Left forelimb (tissue), 1 donor: ENCODE data around the gene EHD4.

Source experiments
- DNase-seq: peaks from one replicate; pipeline ENCODE4 v3.0.0-alpha.2; 2018; ENCODE audit warnings: low spot score

The EHD4 gene

DNA sequence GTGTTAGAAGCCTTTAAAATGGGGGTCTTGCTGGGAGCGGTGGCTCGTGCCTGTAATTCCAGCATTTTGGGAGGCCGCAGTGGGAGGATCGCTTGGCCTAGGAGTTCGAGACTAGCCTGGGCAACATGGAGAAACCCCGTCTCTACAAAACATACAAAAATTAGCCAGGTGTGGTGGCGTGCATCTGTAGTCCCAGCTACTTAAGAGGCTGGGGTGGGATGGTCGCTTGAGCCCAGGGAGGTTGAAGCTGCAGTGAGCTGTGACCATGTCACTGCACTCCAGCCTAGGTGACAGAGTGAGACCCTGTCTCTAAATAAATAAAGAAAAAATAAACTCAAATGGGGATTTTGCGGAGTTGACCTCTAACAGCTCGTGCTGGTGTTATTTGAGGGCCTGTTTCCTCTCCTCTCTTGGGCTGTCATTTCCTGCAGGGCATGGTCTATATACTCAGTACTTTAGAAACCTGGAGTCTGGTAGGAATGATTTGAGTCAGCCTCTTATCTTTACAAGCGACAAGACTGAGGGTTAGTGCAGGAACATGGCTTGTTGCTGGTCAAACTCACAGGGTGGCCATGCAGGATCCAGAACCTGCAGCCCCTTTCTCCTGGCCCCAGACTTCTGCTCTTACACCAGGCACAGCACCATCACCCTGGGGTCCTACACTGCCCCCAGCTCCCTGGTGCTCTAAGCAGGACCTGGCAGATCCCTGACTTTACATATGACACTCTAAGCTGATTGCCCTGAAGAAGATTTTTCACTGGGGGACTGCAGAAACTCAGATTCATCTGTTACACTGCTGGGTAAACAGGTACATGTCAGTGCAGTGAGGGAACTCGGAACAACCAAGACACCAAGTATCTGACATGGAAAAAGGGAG is 15.1 kb downstream of the EHD4 start:
- no peak for DNase-seq

DNA sequence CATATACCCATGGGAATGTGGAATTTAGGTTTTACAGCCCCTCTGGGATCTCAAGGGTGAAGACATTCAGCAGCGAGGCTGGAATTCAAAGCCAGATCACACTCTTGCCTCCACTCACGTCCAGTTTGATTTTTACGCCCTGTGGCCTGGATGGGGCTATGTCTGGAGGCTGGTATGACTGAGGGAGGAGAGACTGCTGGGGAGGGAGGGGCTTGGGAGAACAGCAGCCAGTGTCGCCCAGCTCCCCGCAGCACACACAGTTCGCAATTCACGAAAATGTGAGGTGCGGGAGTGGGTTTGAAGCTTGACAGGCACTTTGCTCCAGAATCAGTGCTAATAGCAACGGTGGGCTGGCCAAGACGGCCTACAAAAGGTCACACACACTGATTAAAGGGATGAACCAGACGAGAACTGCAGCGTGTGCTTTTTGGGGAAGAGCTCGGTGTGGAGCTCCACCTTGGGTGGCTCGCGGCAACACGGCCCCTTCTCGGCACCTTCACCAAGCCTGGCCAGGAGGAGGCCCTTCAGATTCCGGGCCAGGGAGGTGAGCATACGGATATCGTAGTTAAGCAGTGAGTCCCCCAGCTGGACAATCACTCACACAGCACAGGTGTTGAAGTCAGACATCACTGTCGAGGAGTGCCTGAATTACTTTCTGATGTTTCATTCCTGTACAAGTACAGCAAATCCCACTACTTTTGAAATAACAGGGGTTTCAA is 16.4 kb downstream of the EHD4 start:
- DNase-seq: no peak

DNA sequence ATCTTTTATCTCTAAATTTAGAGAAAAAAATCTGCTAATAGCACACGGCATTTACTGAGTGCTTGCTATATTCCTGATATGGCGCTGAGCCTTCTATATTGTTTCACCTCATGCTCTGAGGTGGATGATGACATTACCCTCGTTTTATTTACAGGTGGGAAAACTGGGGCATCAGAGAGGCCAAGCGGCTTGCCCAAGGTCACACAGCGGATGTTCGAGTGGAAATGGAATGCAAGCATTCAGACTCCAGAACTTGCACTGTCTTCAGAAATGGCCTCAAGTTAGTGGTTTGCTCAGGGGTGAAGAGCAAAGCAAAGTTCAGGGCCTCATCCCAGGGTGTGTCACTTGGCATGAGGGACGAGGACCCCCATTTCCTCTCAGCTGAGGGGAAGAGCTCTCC is 17.3 kb downstream of the EHD4 start:
- DNase-seq: no peak

DNA sequence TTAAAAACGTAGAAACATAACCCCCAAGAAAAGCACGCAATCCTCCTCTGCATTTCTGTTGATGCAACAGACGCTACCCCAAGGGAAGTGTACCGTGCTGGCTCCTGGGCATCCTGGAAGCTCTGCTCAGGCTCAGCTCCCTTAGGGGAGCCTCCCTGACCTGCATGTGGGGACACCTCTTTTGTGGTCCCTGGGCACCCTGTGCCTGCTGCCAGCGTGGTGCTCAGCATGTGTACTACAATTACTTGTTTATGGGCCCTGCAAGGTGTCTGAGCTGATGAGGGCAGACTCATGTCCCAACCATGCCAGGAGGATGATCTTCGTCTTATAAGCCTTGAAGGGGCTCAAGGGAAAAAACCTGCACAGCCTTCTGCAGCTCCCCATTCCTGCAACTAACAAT is 18.3 kb downstream of the EHD4 start:
- DNase-seq: no peak

GRCh38 chr15:41952013-41952563 is 20.3 kb downstream of the EHD4 start:
- DNase-seq: no peak

- no peak for DNase-seq
Observed at GRCh38 chr15:41951571-41951970, 20.8 kb downstream of the EHD4 start.

GRCh38 chr15:41950489-41950888 is 21.9 kb downstream of the EHD4 start:
- DNase-seq: no peak

DNA sequence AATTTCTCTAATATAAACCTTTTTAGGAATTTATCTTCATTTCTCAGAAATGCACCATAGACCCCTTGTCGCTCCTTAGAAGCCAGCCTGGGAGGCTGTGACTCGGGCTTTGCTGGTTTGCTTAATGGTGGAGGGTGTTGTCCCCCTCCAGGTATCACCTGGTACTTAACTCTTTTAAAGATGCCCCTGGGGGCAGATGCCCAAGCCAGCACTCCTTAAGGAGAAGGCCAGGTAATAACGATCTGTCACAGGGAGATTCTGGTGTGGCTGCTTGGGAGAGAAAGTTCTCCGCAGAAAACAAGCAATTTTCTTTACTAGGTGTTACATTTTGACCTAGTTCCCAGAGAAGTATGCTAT is 22.3 kb downstream of the EHD4 start:
- no peak for DNase-seq

DNA sequence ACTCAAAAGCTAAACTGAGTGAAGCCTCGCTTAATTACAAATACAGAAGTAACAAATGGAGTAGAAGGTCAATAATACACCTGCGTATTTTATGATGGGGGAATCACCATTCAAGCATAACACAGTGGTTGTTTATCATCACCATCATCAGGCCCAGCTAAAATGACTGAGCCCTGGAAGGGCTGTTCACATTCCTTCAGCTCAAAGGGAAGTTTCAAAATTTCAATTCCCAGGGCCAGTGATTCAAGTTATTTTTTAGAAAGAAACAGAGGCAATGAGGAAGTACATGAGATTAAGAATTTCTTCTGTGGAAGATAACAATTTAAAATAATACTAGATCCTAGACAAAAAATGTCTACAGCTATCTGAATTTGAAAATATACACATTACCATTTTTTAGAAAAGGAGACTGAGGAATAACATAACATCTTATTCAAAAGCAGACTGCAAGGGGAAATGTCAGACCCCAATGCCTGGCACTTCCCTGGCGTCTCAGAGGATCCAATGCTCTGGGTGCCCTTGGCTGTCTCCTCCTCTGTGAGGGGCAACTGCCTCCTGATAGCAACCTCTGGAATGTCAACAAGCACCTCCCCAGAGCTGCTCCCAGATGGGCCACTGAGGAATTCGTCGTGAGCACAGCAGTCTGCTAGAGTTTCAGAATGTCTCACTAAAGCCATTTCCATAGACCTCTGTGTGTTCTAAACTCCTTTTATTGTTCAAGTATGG is 22.8 kb downstream of the EHD4 start:
- no peak for DNase-seq

GRCh38 chr15:41948490-41948889 is 23.9 kb downstream of the EHD4 start:
- no peak for DNase-seq

DNA sequence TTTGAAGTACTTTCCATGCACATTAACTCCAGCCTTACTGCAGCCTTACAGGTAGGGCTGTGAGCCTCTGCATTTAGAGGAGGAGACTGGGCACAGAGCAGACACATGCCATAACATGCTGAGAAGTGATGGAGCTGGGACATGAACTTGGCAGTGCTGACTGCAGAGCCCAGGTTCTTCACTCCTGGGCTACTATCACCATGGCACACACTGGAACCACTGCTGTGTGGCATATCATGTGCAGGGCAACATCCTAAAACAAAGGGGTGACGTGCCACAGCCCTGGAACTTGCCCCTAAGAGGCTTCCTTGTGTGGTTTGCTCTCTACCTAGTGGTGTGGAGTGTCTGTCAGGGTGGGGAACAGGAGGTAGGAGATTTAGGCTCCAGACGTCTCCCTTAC is 25.4 kb downstream of the EHD4 start:
- DNase-seq: no peak

DNA sequence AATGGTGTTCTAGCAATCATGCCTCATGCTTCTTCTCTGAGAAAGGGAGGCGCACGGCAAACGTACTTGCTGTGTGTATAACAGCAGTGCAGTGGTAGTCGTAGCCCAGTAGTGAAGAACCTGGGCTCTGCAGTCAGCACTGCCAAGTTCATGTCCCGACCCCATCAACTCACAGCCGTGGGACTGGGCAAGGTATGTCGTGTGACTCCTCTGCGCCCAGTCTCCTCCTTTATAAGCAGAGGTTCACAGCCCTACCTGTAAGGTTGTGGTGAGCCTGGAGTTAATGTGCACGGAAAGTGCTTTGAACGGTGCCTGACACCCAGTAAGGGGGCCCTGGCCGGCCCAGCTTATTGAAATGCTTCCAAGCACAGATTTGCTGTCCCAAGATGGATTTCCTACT is 26.6 kb downstream of the EHD4 start:
- DNase-seq: no peak

- DNase-seq: no peak
Observed at GRCh38 chr15:41945221-41945620, 27.1 kb downstream of the EHD4 start.

DNA sequence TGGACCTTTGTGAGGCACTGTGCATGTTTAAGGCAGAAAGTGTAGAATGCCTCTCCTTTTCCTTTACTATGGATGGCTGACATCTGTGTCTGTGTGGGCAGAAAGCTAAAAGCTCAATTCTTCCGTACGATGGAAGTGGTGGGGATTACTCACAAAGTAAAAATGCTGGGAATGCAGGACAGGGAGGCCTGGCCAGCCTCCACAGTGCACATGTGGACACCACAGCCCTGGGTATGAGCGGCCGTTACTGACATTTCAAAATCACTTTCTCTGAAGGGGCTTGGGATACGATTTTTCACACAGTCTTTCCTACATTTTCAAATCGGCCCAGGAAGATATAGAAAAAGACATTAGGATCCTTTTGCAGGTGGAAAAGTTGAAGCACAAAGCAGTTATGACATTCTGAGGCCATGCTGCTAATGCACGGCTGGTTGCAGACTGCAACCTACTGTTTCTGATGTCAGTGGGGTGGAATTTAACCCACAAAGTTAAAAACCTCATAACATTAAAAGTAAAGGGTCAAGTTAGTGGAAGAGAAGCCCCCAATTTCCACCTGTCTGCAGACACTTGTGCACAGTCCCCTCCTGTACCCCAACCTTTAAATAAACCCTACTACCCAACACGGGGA is 27.9 kb downstream of the EHD4 start:
- DNase-seq: no peak

- no peak for DNase-seq
Observed at GRCh38 chr15:41943543-41944312, 28.6 kb downstream of the EHD4 start.

DNA sequence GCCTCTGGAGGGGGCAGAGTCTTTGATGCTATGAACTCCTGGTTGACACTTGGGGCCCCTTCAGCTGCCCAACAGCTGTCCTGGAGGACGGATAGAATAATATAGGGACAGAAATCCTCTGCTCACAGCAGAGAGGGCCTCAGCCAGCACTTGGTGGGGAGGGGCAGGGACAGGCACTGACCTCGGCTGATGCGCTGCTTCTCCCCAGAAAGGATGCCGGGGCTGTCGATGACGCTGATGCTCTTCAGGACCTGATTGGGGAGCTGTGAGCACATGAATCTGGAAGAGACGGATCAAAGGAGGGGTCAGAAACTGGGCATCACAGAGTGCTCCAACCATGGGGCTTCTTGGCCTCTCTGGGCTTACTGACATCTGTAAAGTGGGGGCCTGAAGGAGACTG is 29.5 kb downstream of the EHD4 start:
- no peak for DNase-seq

- DNase-seq: no peak
Observed at GRCh38 chr15:41941644-41942415, 30.5 kb downstream of the EHD4 start.

DNA sequence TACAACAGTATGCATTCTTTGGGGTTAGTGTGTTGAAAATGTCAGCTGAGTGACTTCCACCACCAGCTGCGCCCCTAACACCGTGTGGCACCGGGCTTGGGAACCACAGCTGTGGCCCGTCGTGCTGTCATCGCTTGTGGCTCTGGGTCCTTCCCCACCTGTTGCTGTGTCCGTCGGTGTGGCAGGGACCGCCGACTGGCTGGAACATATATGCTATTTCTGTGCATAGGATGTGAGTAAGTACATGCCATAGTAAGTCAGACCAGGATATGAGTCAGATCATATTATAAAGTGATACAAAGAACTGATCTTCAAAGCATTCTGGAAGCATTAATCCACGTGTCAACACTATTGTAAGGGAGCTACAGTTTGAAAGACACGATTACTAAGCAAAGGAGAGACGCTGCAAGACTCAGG is 31.9 kb downstream of the EHD4 start:
- no peak for DNase-seq

GRCh38 chr15:41939986-41940385 is 32.4 kb downstream of the EHD4 start:
- no peak for DNase-seq

- no peak for DNase-seq
Observed at GRCh38 chr15:41937568-41937923, 34.8 kb downstream of the EHD4 start.
